Measurements from ENCODE around the gene UBAC2. TPM values are rescaled to one million over a fixed set of nuclear protein-coding genes. Genes with fewer than 3 reads are reported as not detected.
A peak's percentile ranks its signal among the peaks of the same experiment; 100 is the strongest.

The UBAC2 gene
- total RNA-seq, 2 donors from 2014 or later: 39.0 to 46.1 TPM

GRCh38 chr13:99329477-99329876 lies 128.8 kb downstream of the UBAC2 start:
- Mint-ChIP-seq H3K27ac (no peak overlapping the region), H3K27me3 (no peaks in the 10 kb centered on the region), H3K9me3 (no peaks in the 10 kb centered on the region), H3K36me3 (ENCODE audit: low read depth) (peaks cover 78% of the 10 kb centered on the region), H3K4me3 (no peak overlapping the region), H3K4me1 (peaks cover 39% of the 10 kb centered on the region)
- ATAC-seq (replicated peaks): no peak

- H3K36me3 Mint-ChIP-seq (ENCODE audit: low read depth): peaks cover 73% of the 10 kb centered on the region
- H3K9me3 Mint-ChIP-seq: no peaks in the 10 kb centered on the region
- no peaks in the 10 kb centered on the region for H3K27me3 Mint-ChIP-seq
- H3K27ac Mint-ChIP-seq: no peak overlapping the region
- peak overlapping the region; percentile 23 for H3K4me3 Mint-ChIP-seq
- no peak for ATAC-seq (replicated peaks)
- peaks cover 38% of the 10 kb centered on the region for H3K4me1 Mint-ChIP-seq
Observed at GRCh38 chr13:99330942-99331341, 130.3 kb downstream of the UBAC2 start.

GRCh38 chr13:99331881-99332293 lies 131.2 kb downstream of the UBAC2 start:
- peaks cover 77% of the 10 kb centered on the region for H3K36me3 Mint-ChIP-seq (ENCODE audit: low read depth)

GRCh38 chr13:99332456-99332855 lies 131.8 kb downstream of the UBAC2 start:
- Mint-ChIP-seq H3K9me3 (no peaks in the 10 kb centered on the region), H3K27ac (peak overlapping the region; percentile 76), H3K27me3 (no peaks in the 10 kb centered on the region), H3K4me3 (peak overlapping the region; percentile 23), H3K36me3 (ENCODE audit: low read depth) (peaks cover 72% of the 10 kb centered on the region), H3K4me1 (peaks cover 34% of the 10 kb centered on the region)
- no peak for ATAC-seq (replicated peaks)

More at GRCh38 chr13:99331881-99332293, 131.2 kb downstream of the UBAC2 start:
- Mint-ChIP-seq H3K27me3 (no peaks in the 10 kb centered on the region), H3K27ac (peak overlapping the region; percentile 76), H3K4me3 (peak overlapping the region; percentile 23), H3K4me1 (peaks cover 39% of the 10 kb centered on the region), H3K9me3 (no peaks in the 10 kb centered on the region)
- ATAC-seq (replicated peaks): peak; percentile 97

- Mint-ChIP-seq H3K9me3 (no peaks in the 10 kb centered on the region), H3K4me3 (no peak overlapping the region), H3K36me3 (ENCODE audit: low read depth) (peaks cover 61% of the 10 kb centered on the region), H3K27ac (no peak overlapping the region), H3K27me3 (no peaks in the 10 kb centered on the region), H3K4me1 (peaks cover 48% of the 10 kb centered on the region)
- no peak for ATAC-seq (replicated peaks)
Observed at GRCh38 chr13:99334221-99334620, 133.6 kb downstream of the UBAC2 start.

- H3K4me3 Mint-ChIP-seq: no peak overlapping the region
- H3K27ac Mint-ChIP-seq: no peak overlapping the region
- H3K36me3 Mint-ChIP-seq (ENCODE audit: low read depth): peaks cover 58% of the 10 kb centered on the region
- no peak for ATAC-seq (replicated peaks)
- H3K4me1 Mint-ChIP-seq: peaks cover 52% of the 10 kb centered on the region
- H3K9me3 Mint-ChIP-seq: no peaks in the 10 kb centered on the region
- no peaks in the 10 kb centered on the region for H3K27me3 Mint-ChIP-seq
Observed at GRCh38 chr13:99335087-99335486, 134.4 kb downstream of the UBAC2 start.

- Mint-ChIP-seq H3K27ac (no peak overlapping the region), H3K36me3 (ENCODE audit: low read depth) (peaks cover 58% of the 10 kb centered on the region), H3K27me3 (no peaks in the 10 kb centered on the region), H3K9me3 (no peaks in the 10 kb centered on the region), H3K4me3 (no peak overlapping the region), H3K4me1 (peaks cover 57% of the 10 kb centered on the region)
- ATAC-seq (replicated peaks): no peak
Observed at GRCh38 chr13:99335603-99336002, 134.9 kb downstream of the UBAC2 start.

- Mint-ChIP-seq H3K27me3 (no peaks in the 10 kb centered on the region), H3K27ac (peak overlapping the region; percentile 64), H3K36me3 (ENCODE audit: low read depth) (peaks cover 71% of the 10 kb centered on the region), H3K4me1 (peaks cover 55% of the 10 kb centered on the region), H3K9me3 (no peaks in the 10 kb centered on the region), H3K4me3 (peak overlapping the region; percentile 25)
- ATAC-seq (replicated peaks): no peak
Observed at GRCh38 chr13:99339230-99339721, 138.6 kb downstream of the UBAC2 start.

GRCh38 chr13:99339736-99340397 lies 139.2 kb downstream of the UBAC2 start:
- Mint-ChIP-seq H3K4me3 (peak overlapping the region; percentile 25), H3K27ac (peak overlapping the region; percentile 64), H3K4me1 (peaks cover 58% of the 10 kb centered on the region), H3K36me3 (ENCODE audit: low read depth) (peaks cover 77% of the 10 kb centered on the region), H3K27me3 (no peaks in the 10 kb centered on the region), H3K9me3 (no peaks in the 10 kb centered on the region)
- ATAC-seq (replicated peaks): peak; percentile 85

- Mint-ChIP-seq H3K27me3 (no peaks in the 10 kb centered on the region), H3K9me3 (no peaks in the 10 kb centered on the region), H3K4me3 (peak overlapping the region; percentile 25), H3K36me3 (ENCODE audit: low read depth) (peaks cover 78% of the 10 kb centered on the region), H3K4me1 (peaks cover 54% of the 10 kb centered on the region), H3K27ac (no peak overlapping the region)
- no peak for ATAC-seq (replicated peaks)
Observed at GRCh38 chr13:99340638-99341037, 140.0 kb downstream of the UBAC2 start.

GRCh38 chr13:99341969-99342722 lies 141.5 kb downstream of the UBAC2 start:
- H3K4me1 Mint-ChIP-seq: peaks cover 60% of the 10 kb centered on the region
- H3K27ac Mint-ChIP-seq: no peak overlapping the region
- H3K9me3 Mint-ChIP-seq: no peaks in the 10 kb centered on the region
- H3K36me3 Mint-ChIP-seq (ENCODE audit: low read depth): peaks cover 83% of the 10 kb centered on the region
- H3K4me3 Mint-ChIP-seq: no peak overlapping the region
- no peak for ATAC-seq (replicated peaks)
- no peaks in the 10 kb centered on the region for H3K27me3 Mint-ChIP-seq

- ATAC-seq (replicated peaks): no peak
- Mint-ChIP-seq H3K4me3 (no peak overlapping the region), H3K9me3 (no peaks in the 10 kb centered on the region), H3K27ac (no peak overlapping the region), H3K27me3 (no peaks in the 10 kb centered on the region), H3K36me3 (ENCODE audit: low read depth) (peaks cover 86% of the 10 kb centered on the region), H3K4me1 (peaks cover 63% of the 10 kb centered on the region)
Observed at GRCh38 chr13:99342723-99343315, 142.2 kb downstream of the UBAC2 start.

- no peaks in the 10 kb centered on the region for H3K9me3 Mint-ChIP-seq
- H3K4me1 Mint-ChIP-seq: peaks cover 64% of the 10 kb centered on the region
- H3K27ac Mint-ChIP-seq: peak overlapping the region; percentile 85
Observed at GRCh38 chr13:99344610-99345208, 144.1 kb downstream of the UBAC2 start.

GRCh38 chr13:99345345-99345744 lies 144.7 kb downstream of the UBAC2 start:
- ATAC-seq (replicated peaks): no peak
- H3K36me3 Mint-ChIP-seq (ENCODE audit: low read depth): peaks cover 95% of the 10 kb centered on the region
- peaks cover 61% of the 10 kb centered on the region for H3K4me1 Mint-ChIP-seq
- no peaks in the 10 kb centered on the region for H3K27me3 Mint-ChIP-seq
- H3K9me3 Mint-ChIP-seq: no peaks in the 10 kb centered on the region
- peak overlapping the region; percentile 85 for H3K27ac Mint-ChIP-seq
- H3K4me3 Mint-ChIP-seq: no peak overlapping the region

More at GRCh38 chr13:99344610-99345208, 144.1 kb downstream of the UBAC2 start:
- peaks cover 100% of the 10 kb centered on the region for H3K36me3 Mint-ChIP-seq (ENCODE audit: low read depth)
- no peak overlapping the region for H3K4me3 Mint-ChIP-seq
- no peaks in the 10 kb centered on the region for H3K27me3 Mint-ChIP-seq
- no peak for ATAC-seq (replicated peaks)

Measured in activated T-helper 17 cell treated with anti-CD3 and anti-CD28 coated beads, Interleukin-2, amount 50 U/mL, for 72 hours (primary cell).